Measurements from ENCODE around the gene STPG2.

The STPG2 gene

DNA sequence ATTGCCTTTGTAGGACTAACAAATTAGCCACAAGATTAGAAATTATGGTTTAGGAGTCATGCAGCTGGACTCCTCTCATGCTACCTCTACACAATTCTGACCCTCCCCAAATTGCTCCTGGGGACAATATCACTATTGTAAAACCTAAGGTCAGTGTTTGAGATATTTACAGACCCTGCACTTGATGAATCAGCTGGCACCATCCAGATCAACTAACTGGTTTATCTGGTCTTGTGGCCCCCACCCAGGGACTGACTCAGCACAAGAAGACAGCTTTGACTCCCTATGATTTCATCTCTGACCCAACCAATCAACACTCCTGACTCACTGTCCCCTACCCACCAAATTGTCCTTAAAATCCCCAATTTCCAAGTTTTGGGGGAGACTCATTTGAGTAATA lies 192.4 kb downstream of the STPG2 start:
- no peak for TF ChIP-seq EZH2 (IDR thresholded peaks at IDR 0.05; ENCODE audit: borderline replicate concordance, low read length)
- TF ChIP-seq, protein P1, sequence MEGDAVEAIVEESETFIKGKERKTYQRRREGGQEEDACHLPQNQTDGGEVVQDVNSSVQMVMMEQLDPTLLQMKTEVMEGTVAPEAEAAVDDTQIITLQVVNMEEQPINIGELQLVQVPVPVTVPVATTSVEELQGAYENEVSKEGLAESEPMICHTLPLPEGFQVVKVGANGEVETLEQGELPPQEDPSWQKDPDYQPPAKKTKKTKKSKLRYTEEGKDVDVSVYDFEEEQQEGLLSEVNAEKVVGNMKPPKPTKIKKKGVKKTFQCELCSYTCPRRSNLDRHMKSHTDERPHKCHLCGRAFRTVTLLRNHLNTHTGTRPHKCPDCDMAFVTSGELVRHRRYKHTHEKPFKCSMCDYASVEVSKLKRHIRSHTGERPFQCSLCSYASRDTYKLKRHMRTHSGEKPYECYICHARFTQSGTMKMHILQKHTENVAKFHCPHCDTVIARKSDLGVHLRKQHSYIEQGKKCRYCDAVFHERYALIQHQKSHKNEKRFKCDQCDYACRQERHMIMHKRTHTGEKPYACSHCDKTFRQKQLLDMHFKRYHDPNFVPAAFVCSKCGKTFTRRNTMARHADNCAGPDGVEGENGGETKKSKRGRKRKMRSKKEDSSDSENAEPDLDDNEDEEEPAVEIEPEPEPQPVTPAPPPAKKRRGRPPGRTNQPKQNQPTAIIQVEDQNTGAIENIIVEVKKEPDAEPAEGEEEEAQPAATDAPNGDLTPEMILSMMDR (IDR thresholded peaks at IDR 0.05; ENCODE audit: low read length): no peak
- no peak overlapping the region for H3K9ac ChIP-seq (ENCODE audit: low read length)
- H2AFZ ChIP-seq (ENCODE audit: low read length): no peak overlapping the region
- H3K9me3 ChIP-seq (ENCODE audit: low read length): no peaks in the 10 kb centered on the region
- no peaks in the 10 kb centered on the region for H3K79me2 ChIP-seq (ENCODE audit: insufficient read depth, low read length)
- no peak overlapping the region for H3K27ac ChIP-seq (ENCODE audit: low read depth, low read length, poor library complexity, severe bottlenecking)
- no peak overlapping the region for H3K4me2 ChIP-seq (ENCODE audit: low read length)
- no peaks in the 10 kb centered on the region for H3K9me2 ChIP-seq (ENCODE audit: low read depth, low read length)
- no peaks in the 10 kb centered on the region for H4K20me1 ChIP-seq (ENCODE audit: insufficient read depth, low read length)
- H3K4me3 ChIP-seq (ENCODE audit: low read depth, low read length, poor library complexity, severe bottlenecking): no peak overlapping the region
- H3F3A ChIP-seq (ENCODE audit: insufficient read depth, low read length): no peaks in the 10 kb centered on the region
- no peaks in the 10 kb centered on the region for H3K27me3 ChIP-seq (ENCODE audit: insufficient read depth, low read length)
- no peaks in the 10 kb centered on the region for H3K4me1 ChIP-seq (ENCODE audit: insufficient read depth, low read length, severe bottlenecking)
- H3K36me3 ChIP-seq (ENCODE audit: insufficient read depth, low read length): no peaks in the 10 kb centered on the region

DNA sequence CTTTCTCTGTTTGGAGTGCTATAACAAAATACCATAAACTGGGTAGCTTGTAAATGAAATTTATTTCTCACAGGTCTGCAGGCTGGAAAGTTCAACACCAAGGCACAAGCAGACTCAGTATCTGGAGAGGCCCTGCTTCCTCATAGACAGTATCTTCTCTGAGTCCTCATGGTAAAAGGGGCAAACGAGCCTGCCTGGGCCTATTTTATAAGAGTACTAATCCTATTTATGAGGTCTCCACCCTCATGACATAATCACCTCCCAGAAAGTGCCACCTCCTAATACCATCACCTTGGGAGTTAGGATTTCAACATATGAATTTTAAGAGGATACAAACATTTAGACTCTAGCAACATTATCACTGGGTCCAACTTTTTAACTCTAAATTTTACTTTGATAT lies 200.3 kb downstream of the STPG2 start:
- H2AFZ ChIP-seq (ENCODE audit: low read length): no peak overlapping the region
- no peaks in the 10 kb centered on the region for H3F3A ChIP-seq (ENCODE audit: insufficient read depth, low read length)
- no peak overlapping the region for H3K9ac ChIP-seq (ENCODE audit: low read length)

DNA sequence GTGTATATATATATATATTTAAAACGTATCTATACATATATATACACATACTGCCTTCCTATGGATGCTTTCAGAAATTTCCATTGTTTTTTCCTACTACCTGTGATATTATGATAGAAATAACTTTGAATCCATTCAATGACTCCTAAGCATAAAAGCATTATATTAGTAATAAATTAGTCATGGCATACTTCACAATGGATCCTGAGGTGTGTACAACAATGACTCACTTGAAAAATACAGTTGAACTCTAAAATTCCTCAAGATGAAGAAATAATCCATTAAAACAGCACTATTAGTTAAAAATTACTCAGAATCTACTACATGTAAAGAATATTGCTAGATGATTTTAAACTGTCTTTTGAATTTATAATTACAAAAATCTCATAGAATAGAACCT lies 201.1 kb downstream of the STPG2 start:
- Histone ChIP-seq H2AFZ (ENCODE audit: low read length) (no peak overlapping the region), H3K9ac (ENCODE audit: low read length) (no peak overlapping the region), H3K27me3 (ENCODE audit: insufficient read depth, low read length) (no peaks in the 10 kb centered on the region), H3K4me2 (ENCODE audit: low read length) (no peak overlapping the region), H3K36me3 (ENCODE audit: insufficient read depth, low read length) (no peaks in the 10 kb centered on the region), H3K4me3 (ENCODE audit: low read depth, low read length, poor library complexity, severe bottlenecking) (no peak overlapping the region), H3K9me2 (ENCODE audit: low read depth, low read length) (no peaks in the 10 kb centered on the region), H4K20me1 (ENCODE audit: insufficient read depth, low read length) (no peaks in the 10 kb centered on the region), H3K79me2 (ENCODE audit: insufficient read depth, low read length) (no peaks in the 10 kb centered on the region), H3K4me1 (ENCODE audit: insufficient read depth, low read length, severe bottlenecking) (no peaks in the 10 kb centered on the region), H3F3A (ENCODE audit: insufficient read depth, low read length) (no peaks in the 10 kb centered on the region), H3K9me3 (ENCODE audit: low read length) (no peaks in the 10 kb centered on the region), H3K27ac (ENCODE audit: low read depth, low read length, poor library complexity, severe bottlenecking) (no peak overlapping the region)
- TF ChIP-seq EZH2 (IDR thresholded peaks at IDR 0.05; ENCODE audit: borderline replicate concordance, low read length): no peak
- TF ChIP-seq, protein P1 (IDR thresholded peaks at IDR 0.05; ENCODE audit: low read length): no peak

More for the DNA sequence above, 200.3 kb downstream of the STPG2 start:
- no peaks in the 10 kb centered on the region for H3K4me1 ChIP-seq (ENCODE audit: insufficient read depth, low read length, severe bottlenecking)
- no peaks in the 10 kb centered on the region for H4K20me1 ChIP-seq (ENCODE audit: insufficient read depth, low read length)
- no peaks in the 10 kb centered on the region for H3K36me3 ChIP-seq (ENCODE audit: insufficient read depth, low read length)
- H3K4me3 ChIP-seq (ENCODE audit: low read depth, low read length, poor library complexity, severe bottlenecking): no peak overlapping the region
- no peaks in the 10 kb centered on the region for H3K79me2 ChIP-seq (ENCODE audit: insufficient read depth, low read length)
- H3K27ac ChIP-seq (ENCODE audit: low read depth, low read length, poor library complexity, severe bottlenecking): no peak overlapping the region
- H3K4me2 ChIP-seq (ENCODE audit: low read length): no peak overlapping the region
- H3K9me3 ChIP-seq (ENCODE audit: low read length): no peaks in the 10 kb centered on the region
- H3K9me2 ChIP-seq (ENCODE audit: low read depth, low read length): no peaks in the 10 kb centered on the region
- no peaks in the 10 kb centered on the region for H3K27me3 ChIP-seq (ENCODE audit: insufficient read depth, low read length)
- TF ChIP-seq EZH2 (IDR thresholded peaks at IDR 0.05; ENCODE audit: borderline replicate concordance, low read length): no peak
- TF ChIP-seq, protein P1 (IDR thresholded peaks at IDR 0.05; ENCODE audit: low read length): no peak
